DMS53 treated with DMSO at 0.1 percent for 48 hours (cell line): ENCODE data around the gene KRT83.
"Not testable (repeated sequence)": the region's sequence is repeated elsewhere in the genome, so short reads cannot be mapped to it uniquely, and the experiment has no call there.

Experiments
- DNase-seq: peaks from one replicate; lab custom pipeline; 2025; ENCODE audit not compliant: unreplicated experiment; lab: John Stamatoyannopoulos, UW

The KRT83 gene

GRCh38 chr12:52334185-52334584 is 13.0 kb upstream of the KRT83 start:
- DNase-seq: no peak

- DNase-seq: no peak
These were observed 12.1 kb upstream of the KRT83 start for GRCh38 chr12:52333321-52333720.

- no peak for DNase-seq
These were observed 11.2 kb upstream of the KRT83 start for GRCh38 chr12:52332381-52332780.

- DNase-seq: no peak
These were observed 10.6 kb upstream of the KRT83 start for GRCh38 chr12:52331833-52332232.

GRCh38 chr12:52331039-52331438 is 9.8 kb upstream of the KRT83 start:
- no peak for DNase-seq

GRCh38 chr12:52327830-52328500 is 6.8 kb upstream of the KRT83 start:
- no peak for DNase-seq

- peak; percentile 97 for DNase-seq
These were observed 6.0 kb upstream of the KRT83 start for GRCh38 chr12:52327052-52327829.

GRCh38 chr12:52324153-52324444 is 2.9 kb upstream of the KRT83 start:
- DNase-seq: no peak

- DNase-seq: no peak
These were observed 2.4 kb upstream of the KRT83 start for GRCh38 chr12:52323416-52324152.

GRCh38 chr12:52323001-52323400 is 1.8 kb upstream of the KRT83 start:
- DNase-seq: no peak

GRCh38 chr12:52322069-52322468 is 871 bp upstream of the KRT83 start:
- no peak for DNase-seq

GRCh38 chr12:52321418-52321817 is 220 bp upstream of the KRT83 start:
- DNase-seq: no peak

- DNase-seq: no peak
These were observed 2.1 kb downstream of the KRT83 start for GRCh38 chr12:52319097-52319496.

GRCh38 chr12:52318241-52318990 is 2.8 kb downstream of the KRT83 start:
- DNase-seq: no peak

- no peak for DNase-seq
These were observed 3.6 kb downstream of the KRT83 start for GRCh38 chr12:52317468-52318052.

- DNase-seq: no peak
These were observed 4.5 kb downstream of the KRT83 start for GRCh38 chr12:52316701-52317100.

- no peak for DNase-seq
These were observed 4.9 kb downstream of the KRT83 start for GRCh38 chr12:52316290-52316689.

- not testable (repeated sequence) for DNase-seq
These were observed 5.5 kb downstream of the KRT83 start for GRCh38 chr12:52315721-52316120.

GRCh38 chr12:52314511-52314910 is 6.7 kb downstream of the KRT83 start:
- no peak for DNase-seq

GRCh38 chr12:52313926-52314325 is 7.3 kb downstream of the KRT83 start:
- no peak for DNase-seq

GRCh38 chr12:52313461-52313860 is 7.7 kb downstream of the KRT83 start:
- DNase-seq: no peak
